HG03520 (cell line): ENCODE results near the gene CYTH3.

Experiments
- ATAC-seq: cut with Tn5 transposase; IDR thresholded peaks from one replicate; pipeline ENCODE4 v1.9.1; 2021; ENCODE audit warnings: mild to moderate bottlenecking, moderate library complexity; ENCODE audit not compliant: unreplicated experiment

CYTH3 gene

GRCh38 chr7:6258440-6259182 lies 13.8 kb downstream of the CYTH3 start:
- no peak for ATAC-seq

GRCh38 chr7:6257675-6258074 lies 14.7 kb downstream of the CYTH3 start:
- no peak for ATAC-seq

- peak; percentile 82 for ATAC-seq
Measured at GRCh38 chr7:6256677-6257535, 15.5 kb downstream of the CYTH3 start.

DNA sequence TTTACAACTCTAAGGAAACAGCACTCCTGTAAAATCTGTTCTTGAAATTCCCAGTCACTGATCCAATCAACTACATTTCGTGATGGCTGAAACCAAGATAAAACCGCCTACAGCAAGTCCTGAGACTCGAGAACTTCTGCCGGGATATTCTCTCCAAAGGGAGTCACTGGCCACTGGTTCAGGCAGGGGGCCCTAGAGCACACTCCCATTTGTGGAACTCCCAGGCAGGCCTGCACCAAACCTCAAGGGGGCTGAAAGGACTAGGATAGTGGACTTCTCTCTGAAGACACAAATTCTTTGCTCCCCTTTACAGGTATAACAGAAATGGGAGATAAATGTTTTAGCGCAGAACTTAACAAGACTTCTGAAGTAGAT lies 16.3 kb downstream of the CYTH3 start:
- no peak for ATAC-seq

GRCh38 chr7:6254866-6255265 lies 17.6 kb downstream of the CYTH3 start:
- ATAC-seq = no peak

DNA sequence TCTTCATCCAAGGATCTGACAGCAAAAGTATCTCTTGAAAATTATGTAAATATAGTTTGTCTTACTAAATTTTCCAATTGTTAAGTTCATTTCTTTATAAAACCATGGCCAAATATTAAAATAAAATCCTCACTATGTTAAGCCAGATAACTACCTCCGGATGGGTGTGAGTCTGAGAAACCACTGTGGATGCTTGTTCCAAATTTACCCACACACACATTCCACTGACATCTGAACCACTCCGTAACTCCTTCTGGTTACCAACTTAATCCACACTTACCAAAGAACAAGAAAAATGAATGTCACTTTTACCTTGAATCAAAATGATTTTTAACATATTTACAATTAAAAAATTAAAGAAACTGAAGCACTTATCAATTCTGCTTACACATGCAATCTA lies 19.7 kb downstream of the CYTH3 start:
- ATAC-seq = no peak

DNA sequence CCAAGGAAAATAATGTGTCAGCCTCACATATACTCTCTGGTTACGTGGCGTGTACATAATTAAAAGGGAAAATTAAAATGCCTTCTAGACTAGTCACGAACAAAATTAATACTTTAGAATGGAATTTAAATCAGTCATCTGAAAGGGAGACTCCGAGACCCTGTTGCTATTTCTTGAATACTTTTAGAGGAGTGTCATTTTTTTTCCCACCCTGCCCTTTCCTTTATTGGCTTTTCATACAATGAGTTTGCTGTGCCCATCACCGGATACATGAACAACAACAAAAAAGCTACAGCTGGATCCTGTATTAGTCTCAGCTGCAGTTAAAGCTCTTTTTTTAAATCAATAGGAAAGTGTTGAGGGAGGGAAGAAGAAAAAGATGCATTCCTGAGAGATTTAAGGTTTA lies 20.1 kb downstream of the CYTH3 start:
- ATAC-seq = no peak

GRCh38 chr7:6251653-6252052 lies 20.8 kb downstream of the CYTH3 start:
- no peak for ATAC-seq

- ATAC-seq = peak; percentile 81
Measured at GRCh38 chr7:6250364-6250833, 22.0 kb downstream of the CYTH3 start.

- ATAC-seq = no peak
Measured at GRCh38 chr7:6249043-6249442, 23.4 kb downstream of the CYTH3 start.

- no peak for ATAC-seq
Measured at GRCh38 chr7:6248581-6248980, 23.8 kb downstream of the CYTH3 start.

- no peak for ATAC-seq
Measured at GRCh38 chr7:6246251-6246917, 26.0 kb downstream of the CYTH3 start.

GRCh38 chr7:6244021-6244420 lies 28.4 kb downstream of the CYTH3 start:
- ATAC-seq = no peak

DNA sequence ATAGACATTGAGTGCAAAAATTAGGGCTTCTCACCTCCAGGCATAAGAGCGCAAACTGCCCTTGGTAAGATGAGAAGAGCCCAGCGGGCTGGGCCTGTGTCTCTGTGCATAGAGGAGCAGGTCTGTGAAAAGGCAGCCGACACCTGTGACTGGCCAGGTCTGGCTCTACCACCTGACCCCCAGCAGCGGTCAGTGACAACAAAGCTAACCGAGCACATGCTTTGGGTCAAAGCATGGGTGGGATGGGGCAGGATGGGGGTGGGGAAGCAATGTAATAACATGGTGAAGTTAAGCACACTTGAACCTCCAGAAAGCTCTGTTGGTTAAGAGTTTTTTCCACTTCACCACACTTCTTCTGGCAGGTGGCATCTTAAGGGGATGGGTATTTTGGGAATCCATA lies 29.3 kb downstream of the CYTH3 start:
- ATAC-seq = no peak

GRCh38 chr7:6242561-6242960 lies 29.9 kb downstream of the CYTH3 start:
- no peak for ATAC-seq

DNA sequence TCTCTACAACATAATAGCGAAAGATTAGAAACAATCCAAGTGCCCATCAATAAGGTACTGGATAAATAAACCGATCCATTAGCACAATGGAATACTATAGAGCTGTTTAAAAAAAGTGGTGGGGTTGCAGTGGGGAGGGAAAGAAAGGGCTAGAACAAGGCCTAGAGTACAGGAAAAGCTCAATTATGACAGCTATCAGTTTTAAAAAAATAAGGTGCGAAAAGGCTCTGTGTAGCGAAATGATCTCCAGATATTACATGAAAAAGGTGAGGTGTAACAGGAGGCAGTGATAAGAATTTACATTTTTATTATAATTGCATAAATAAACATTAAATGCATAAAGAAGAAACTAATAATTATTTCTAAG lies 30.8 kb downstream of the CYTH3 start:
- no peak for ATAC-seq

DNA sequence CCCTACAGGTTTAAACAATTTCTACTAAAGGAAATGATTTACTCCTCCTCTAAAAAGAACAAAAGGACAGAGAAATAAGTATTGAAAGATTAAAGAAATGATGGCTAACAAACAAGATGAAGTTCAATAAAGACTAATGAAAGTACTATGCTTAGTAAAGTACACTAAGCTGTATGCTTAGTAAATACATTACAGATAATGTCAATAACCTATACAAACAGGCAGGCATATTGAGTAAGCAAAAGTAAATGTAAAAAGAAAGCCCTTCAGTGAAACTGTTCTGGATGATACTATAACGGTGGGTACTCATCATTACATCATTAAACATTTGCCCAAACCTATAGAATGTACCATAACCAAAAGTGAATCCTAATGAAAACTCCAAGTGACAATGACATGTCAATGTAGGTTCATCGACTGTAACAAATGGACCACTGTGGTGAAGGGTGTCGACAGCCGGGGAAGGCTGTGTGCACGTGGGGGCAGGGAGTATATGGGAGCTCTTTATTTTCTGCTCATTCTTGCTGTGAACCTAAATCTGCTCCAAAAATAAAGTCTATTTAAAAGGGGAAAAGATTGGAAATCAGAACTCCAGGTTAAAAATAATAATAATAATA lies 34.0 kb downstream of the CYTH3 start:
- no peak for ATAC-seq

DNA sequence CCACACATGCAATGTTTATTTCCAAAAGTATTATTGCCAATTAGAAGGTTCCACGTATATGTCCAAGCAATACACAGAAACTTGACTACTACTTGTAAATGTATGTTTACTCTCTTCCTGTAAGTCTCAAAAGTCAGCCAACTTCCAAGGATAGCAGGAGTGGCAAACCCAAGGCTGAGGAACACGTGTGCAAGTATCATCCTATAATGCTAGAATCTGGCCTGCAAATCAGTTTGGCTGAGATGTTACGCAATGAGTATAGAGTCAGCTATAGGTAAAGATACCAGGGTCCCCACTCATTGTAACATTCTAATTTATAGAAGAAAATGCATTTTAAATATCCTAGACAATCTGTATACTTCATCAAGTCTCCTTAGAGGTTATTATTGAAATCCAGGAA lies 34.7 kb downstream of the CYTH3 start:
- ATAC-seq = no peak

GRCh38 chr7:6237011-6237410 lies 35.4 kb downstream of the CYTH3 start:
- ATAC-seq = no peak

DNA sequence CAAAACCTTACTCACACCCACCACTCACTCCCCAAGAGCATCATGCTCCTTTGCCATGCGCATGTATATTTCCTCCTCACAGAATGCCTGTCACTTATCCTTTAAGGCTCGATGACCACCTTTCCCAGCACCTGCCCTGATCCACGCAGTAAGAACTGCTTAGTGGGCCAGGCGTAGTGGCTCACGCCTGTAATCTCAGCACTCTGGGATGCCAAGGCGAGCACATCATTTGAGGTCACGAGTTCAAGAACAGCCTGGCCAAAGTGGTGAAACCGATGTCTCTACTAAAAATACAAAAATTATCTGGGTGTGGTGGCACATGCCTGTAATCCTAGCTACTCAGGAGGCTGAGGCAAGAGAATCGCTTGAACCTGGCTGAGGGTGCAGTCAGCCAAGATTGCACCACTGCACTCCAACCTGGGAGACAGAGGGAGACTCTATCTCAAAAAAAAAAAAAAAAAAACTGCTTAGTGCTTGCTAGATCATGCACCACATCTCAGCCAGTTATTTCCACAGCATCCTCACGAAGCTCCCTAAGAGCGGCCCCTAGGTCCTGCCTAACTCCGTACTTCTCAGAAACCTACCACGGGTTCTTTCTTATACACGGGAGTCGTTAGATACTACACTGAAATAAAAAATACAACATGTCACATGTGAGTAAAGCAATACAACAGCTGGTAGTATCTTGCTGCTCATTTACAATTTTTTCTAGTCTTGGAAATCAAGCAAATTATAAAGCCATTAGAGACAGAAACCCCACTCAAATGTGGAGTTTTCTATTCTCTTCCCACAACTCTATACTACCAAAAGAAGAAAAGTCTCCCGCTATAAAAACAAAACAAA lies 37.2 kb downstream of the CYTH3 start:
- no peak for ATAC-seq
